Measurements from ENCODE around the gene TEKT5. TPM values are rescaled to one million over a fixed set of nuclear protein-coding genes. Genes with fewer than 3 reads are reported as not detected.

TEKT5 gene
- total RNA-seq, 8 experiments from 2014 or later = 0.22 to 1.1 (median 0.69) TPM; not detected in 4

DNA sequence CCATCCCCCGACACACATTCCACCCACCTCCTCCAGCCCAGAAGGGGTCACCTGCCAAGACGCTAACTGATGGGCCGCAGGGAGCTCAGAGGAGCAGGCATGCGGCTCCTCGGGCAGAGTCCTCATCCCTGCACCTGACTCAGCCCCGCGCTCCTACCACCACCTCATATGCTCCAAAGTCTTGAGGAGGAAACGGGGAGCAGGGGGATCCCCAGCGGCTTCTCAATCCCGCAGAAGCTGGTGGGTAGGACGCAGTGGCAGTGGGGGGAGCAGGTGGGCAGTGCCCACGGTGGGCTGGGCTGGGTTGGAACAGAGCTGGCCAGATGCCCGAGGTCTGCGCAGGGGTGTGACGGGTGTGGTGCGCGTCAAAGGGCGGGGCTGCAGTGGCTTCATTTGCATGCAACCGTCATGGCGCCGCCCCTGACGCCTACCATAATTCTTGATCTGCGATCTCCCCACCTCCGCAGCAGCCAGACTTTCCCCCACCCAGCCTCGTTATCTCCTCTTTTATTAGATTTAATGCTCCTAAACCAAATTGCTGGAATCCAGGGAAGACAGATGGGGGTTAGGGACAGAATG lies 75.4 kb downstream of the TEKT5 start:
- peak; percentile 55 to 81 (median 61) for ATAC-seq (replicated peaks in 6 of 8)
- in situ Hi-C loops (cut with MboI; ENCODE audit: low pct_unique_long_range_greater_than_20kb in 2 of 9, low sequenced_read_pairs in 9 of 9, unreplicated experiment in 9 of 9) = no loop called here
- 0 to 42% (median 33%) methylated on average over 3 to 10 of the region's 25 CpGs; no CpG with 5 or more reads in 7 of the 10 experiments for WGBS, 10 experiments
- peak overlapping the region in 3 of 5 donors; percentile 19 to 22 (median 20) for H3K4me3 ChIP-seq
- H3K4me1 ChIP-seq (replicated peaks in 1 of 2) = peaks cover 29 to 33% of the 10 kb centered on the region in 2 donors
- H3K27ac ChIP-seq = no peak overlapping the region

- Histone ChIP-seq H3K27ac (no peak overlapping the region), H3K4me3 (peak overlapping the region in 2 of 5 donors; percentile 20 to 22), H3K4me1 (replicated peaks in 1 of 2) (peaks cover 29 to 33% of the 10 kb centered on the region in 2 donors)
- ATAC-seq (replicated peaks in 6 of 8) = peak in 2 of 8 experiments; percentile 3 to 7
- WGBS, 10 experiments = 40 to 100% (median 69%) methylated on average over 1 to 7 of the region's 13 CpGs; no CpG with 5 or more reads in 4 of the 10 experiments
- in situ Hi-C loops (cut with MboI; ENCODE audit: low pct_unique_long_range_greater_than_20kb in 2 of 9, low sequenced_read_pairs in 9 of 9, unreplicated experiment in 9 of 9) = no loop called here
These were observed 76.0 kb downstream of the TEKT5 start for GRCh38 chr16:10618710-10619209.

- 30 to 83% (median 62%) methylated on average over 1 to 8 of the region's 12 CpGs; no CpG with 5 or more reads in 2 of the 10 experiments for WGBS, 10 experiments
- no peak overlapping the region for H3K4me3 ChIP-seq
- in situ Hi-C loops (cut with MboI; ENCODE audit: low pct_unique_long_range_greater_than_20kb in 2 of 9, low sequenced_read_pairs in 9 of 9, unreplicated experiment in 9 of 9) = no loop called here
- H3K27ac ChIP-seq = peak overlapping the region in 1 of 2 donors; percentile 16
- peak in 3 of 8 experiments; percentile 4 to 16 (median 5) for ATAC-seq (replicated peaks in 6 of 8)
- H3K4me1 ChIP-seq (replicated peaks in 1 of 2) = peaks cover 29 to 33% of the 10 kb centered on the region in 2 donors
These were observed 76.9 kb downstream of the TEKT5 start for GRCh38 chr16:10617662-10618420.

DNA sequence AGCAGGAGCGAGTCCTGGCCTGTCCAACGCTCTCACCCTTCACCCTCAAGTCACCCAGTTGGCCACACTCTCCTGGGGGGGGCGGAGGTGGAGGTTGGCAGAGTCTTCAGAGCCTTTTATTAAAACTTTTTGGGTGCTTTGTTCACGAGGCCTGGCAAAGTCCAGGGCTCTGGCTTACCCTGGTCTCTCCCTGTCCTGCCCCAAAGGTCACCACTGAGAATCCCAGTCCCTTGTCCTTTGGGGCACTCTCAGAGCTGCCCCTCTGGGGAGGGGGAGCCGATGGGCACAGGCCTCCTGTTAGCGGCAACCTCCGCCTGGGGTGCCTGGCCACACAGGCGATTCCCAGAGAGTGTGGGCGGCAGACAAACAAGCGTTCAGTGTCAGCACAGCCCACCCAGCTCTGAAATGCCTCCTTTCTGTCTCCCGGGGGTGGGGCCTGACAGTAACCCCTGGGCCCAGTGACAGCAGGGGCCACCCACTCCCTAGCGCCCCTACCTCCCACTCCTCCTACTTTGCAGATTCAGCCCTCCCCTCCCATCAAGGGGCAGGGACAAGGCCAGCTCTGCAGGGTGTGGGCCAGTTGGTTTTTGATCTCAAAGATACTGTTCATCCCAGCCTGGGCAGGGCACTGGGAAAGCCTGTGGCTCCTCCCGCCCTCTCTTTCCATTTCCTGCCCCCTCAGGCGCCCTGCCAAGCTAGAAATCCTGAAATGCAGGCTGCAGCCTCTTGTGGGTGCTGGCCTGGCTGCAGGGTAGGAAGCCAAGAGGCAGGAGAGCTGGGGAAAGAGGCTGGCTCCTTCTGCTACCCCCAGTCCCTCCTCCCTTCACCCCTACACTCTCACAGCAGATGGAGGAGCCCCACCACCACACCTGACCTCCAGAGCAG lies 77.7 kb downstream of the TEKT5 start:
- WGBS, 10 experiments = 0 to 100% (median 59%) methylated on average over 1 to 3 of the region's 14 CpGs; no CpG with 5 or more reads in 4 of the 10 experiments
- Histone ChIP-seq H3K27ac (peak overlapping the region in 1 of 2 donors; percentile 16), H3K4me1 (replicated peaks in 1 of 2) (peaks cover 29 to 33% of the 10 kb centered on the region in 2 donors), H3K4me3 (no peak overlapping the region)
- in situ Hi-C loops (cut with MboI; ENCODE audit: low pct_unique_long_range_greater_than_20kb in 2 of 9, low sequenced_read_pairs in 9 of 9, unreplicated experiment in 9 of 9) = no loop called here
- ATAC-seq (replicated peaks in 6 of 8) = peak; percentile 62 to 93 (median 76)

GRCh38 chr16:10616419-10616755 lies 78.3 kb downstream of the TEKT5 start:
- peak in 2 of 8 experiments; percentile 8 for ATAC-seq (replicated peaks in 6 of 8)
- H3K27ac ChIP-seq = peak overlapping the region in 1 of 2 donors; percentile 16
- in situ Hi-C loops (cut with MboI; ENCODE audit: low pct_unique_long_range_greater_than_20kb in 2 of 9, low sequenced_read_pairs in 9 of 9, unreplicated experiment in 9 of 9) = no loop called here
- WGBS, 10 experiments = 55 to 100% (median 80%) methylated on average over 1 to 5 of the region's 6 CpGs; no CpG with 5 or more reads in 5 of the 10 experiments
- H3K4me1 ChIP-seq (replicated peaks in 1 of 2) = peaks cover 29 to 33% of the 10 kb centered on the region in 2 donors
- H3K4me3 ChIP-seq = no peak overlapping the region

DNA sequence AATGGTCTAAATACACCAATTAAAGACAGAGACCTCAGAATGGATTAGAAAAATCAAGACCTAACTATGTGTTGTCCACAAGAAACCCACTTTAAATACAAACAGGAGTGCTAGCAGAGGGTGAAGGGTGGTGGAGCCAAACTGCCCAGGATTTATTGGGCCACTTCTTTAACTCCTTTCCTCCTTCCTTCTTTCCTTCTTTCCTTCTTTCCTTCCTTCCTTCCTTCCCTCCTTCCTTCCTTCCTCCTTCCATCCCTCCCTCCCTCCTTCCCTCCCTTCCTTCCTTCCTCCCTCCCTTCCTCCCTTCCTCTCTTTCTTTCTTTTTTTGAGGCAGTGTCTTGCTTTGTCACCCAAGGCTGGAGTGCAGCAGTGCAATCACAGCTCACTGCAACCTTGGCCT lies 80.0 kb downstream of the TEKT5 start:
- Histone ChIP-seq H3K27ac (no peak overlapping the region), H3K4me1 (replicated peaks in 1 of 2) (peaks cover 28 to 33% of the 10 kb centered on the region in 2 donors), H3K4me3 (no peak overlapping the region)
- in situ Hi-C loops (cut with MboI; ENCODE audit: low pct_unique_long_range_greater_than_20kb in 2 of 9, low sequenced_read_pairs in 9 of 9, unreplicated experiment in 9 of 9) = no loop called here
- ATAC-seq (replicated peaks in 6 of 8) = no peak

- in situ Hi-C loops (cut with MboI; ENCODE audit: low pct_unique_long_range_greater_than_20kb in 2 of 9, low sequenced_read_pairs in 9 of 9, unreplicated experiment in 9 of 9) = no loop called here
These were observed 80.8 kb downstream of the TEKT5 start for GRCh38 chr16:10613785-10614485.

GRCh38 chr16:10612649-10613179 lies 82.0 kb downstream of the TEKT5 start:
- Histone ChIP-seq H3K4me1 (replicated peaks in 1 of 2) (peaks cover 12 to 15% of the 10 kb centered on the region in 2 donors), H3K27ac (no peak overlapping the region), H3K4me3 (no peak overlapping the region)
- ATAC-seq (replicated peaks in 6 of 8) = peak in 1 of 8 experiments; percentile 43
- 32 to 80% (median 58%) methylated on average over 1 to 4 of the region's 6 CpGs; no CpG with 5 or more reads in 1 of the 10 experiments for WGBS, 10 experiments
- in situ Hi-C loops (cut with MboI; ENCODE audit: low pct_unique_long_range_greater_than_20kb in 2 of 9, low sequenced_read_pairs in 9 of 9, unreplicated experiment in 9 of 9) = no loop called here

More at GRCh38 chr16:10613785-10614485, 80.8 kb downstream of the TEKT5 start:
- no peak for ATAC-seq (replicated peaks in 6 of 8)
- peaks cover 20 to 27% of the 10 kb centered on the region in 2 donors for H3K4me1 ChIP-seq (replicated peaks in 1 of 2)
- H3K4me3 ChIP-seq = no peak overlapping the region
- WGBS, 10 experiments = 40 to 87% (median 74%) methylated on average over 1 to 5 of the region's 6 CpGs; no CpG with 5 or more reads in 3 of the 10 experiments
- no peak overlapping the region for H3K27ac ChIP-seq

DNA sequence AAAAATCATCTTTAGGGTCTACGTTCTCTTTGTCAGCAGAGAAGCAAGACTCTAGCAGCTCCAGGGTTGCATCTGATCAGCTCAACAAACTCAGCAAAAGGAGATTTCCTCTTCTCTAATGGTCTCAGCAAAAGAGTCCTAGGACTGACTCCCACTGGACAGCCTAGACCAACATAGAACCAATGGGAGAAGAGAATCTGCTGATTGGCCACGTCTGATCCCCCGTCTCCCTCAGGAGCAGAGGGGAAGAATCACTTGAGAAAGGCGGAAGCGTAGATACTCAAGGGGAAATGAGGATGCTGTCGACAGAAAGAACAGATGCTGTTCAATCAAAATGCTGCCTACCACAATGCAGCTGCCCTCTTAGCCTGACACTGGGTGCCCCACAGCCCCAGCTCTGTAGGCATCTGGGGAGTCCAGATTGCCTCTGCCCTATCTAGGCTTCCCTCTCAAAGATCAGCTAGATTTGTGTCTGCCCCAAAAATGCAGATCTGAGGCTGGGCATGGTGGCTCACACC lies 82.8 kb downstream of the TEKT5 start:
- no peak overlapping the region for H3K4me3 ChIP-seq
- 40 to 100% (median 84%) methylated on average over 1 to 5 of the region's 6 CpGs; no CpG with 5 or more reads in 3 of the 10 experiments for WGBS, 10 experiments
- no peak for ATAC-seq (replicated peaks in 6 of 8)
- in situ Hi-C loops (cut with MboI; ENCODE audit: low pct_unique_long_range_greater_than_20kb in 2 of 9, low sequenced_read_pairs in 9 of 9, unreplicated experiment in 9 of 9) = no loop called here
- H3K27ac ChIP-seq = no peak overlapping the region
- H3K4me1 ChIP-seq (replicated peaks in 1 of 2) = peaks cover 4 to 6% of the 10 kb centered on the region in 2 donors

DNA sequence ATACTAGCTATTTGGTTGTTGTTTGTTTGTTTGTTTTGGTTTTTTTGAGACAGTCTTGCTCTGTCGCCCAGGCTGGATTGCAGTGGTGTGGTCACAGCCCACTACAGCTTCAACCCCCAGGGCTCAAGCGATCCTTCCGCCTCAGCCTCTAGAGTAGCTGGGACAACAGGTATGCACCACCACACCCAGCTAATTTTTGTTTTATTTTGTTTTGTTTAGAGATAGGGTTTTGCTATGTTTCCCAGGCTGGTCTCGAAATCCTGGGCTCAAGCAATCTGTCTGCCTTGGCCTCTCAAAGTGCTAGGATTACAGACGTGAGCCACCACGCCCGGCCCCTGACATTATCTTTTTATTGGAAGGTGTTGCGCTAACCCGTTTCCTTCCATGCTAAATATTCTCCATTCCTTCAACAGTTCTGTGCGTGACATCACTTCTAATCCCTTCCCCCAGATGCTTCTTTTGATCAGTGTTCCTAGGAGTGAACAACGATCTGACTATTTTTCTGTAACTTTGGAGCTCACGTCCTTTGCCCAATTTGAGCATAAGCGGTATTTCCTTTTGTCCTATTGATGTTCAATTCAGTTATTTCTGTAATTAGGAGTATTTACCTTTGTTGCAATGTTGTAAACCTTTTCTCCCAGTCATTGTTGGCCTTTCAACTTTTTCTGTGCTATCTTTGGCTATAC lies 84.1 kb downstream of the TEKT5 start:
- ATAC-seq (replicated peaks in 6 of 8) = no peak
- Histone ChIP-seq H3K4me3 (no peak overlapping the region), H3K27ac (no peak overlapping the region), H3K4me1 (replicated peaks in 1 of 2) (no peaks in the 10 kb centered on the region)
- in situ Hi-C loops (cut with MboI; ENCODE audit: low pct_unique_long_range_greater_than_20kb in 2 of 9, low sequenced_read_pairs in 9 of 9, unreplicated experiment in 9 of 9) = no loop called here
- WGBS, 10 experiments = 63 to 100% (median 88%) methylated on average over 3 to 12 of the region's 13 CpGs

GRCh38 chr16:10609402-10609774 lies 85.3 kb downstream of the TEKT5 start:
- in situ Hi-C loops (cut with MboI; ENCODE audit: low pct_unique_long_range_greater_than_20kb in 2 of 9, low sequenced_read_pairs in 9 of 9, unreplicated experiment in 9 of 9) = no loop called here
- ATAC-seq (replicated peaks in 6 of 8) = peak in 3 of 8 experiments; percentile 70 to 94 (median 90)
- Histone ChIP-seq H3K4me3 (no peak overlapping the region), H3K27ac (no peak overlapping the region), H3K4me1 (replicated peaks in 1 of 2) (no peaks in the 10 kb centered on the region)
- WGBS, 10 experiments = 10 to 100% (median 90%) methylated on average over 1 to 6 of the region's 7 CpGs; no CpG with 5 or more reads in 5 of the 10 experiments
